HG02973 (cell line): ENCODE results near the gene MYO6.
"Not testable (repeated sequence)": the region's sequence is repeated elsewhere in the genome, so short reads cannot be mapped to it uniquely, and the experiment has no call there.

Experiments used
- ATAC-seq: cut with Tn5 transposase; IDR thresholded peaks from one replicate; pipeline ENCODE4 v1.9.1; 2021; ENCODE audit warnings: moderate library complexity; ENCODE audit not compliant: unreplicated experiment

Gene MYO6

DNA sequence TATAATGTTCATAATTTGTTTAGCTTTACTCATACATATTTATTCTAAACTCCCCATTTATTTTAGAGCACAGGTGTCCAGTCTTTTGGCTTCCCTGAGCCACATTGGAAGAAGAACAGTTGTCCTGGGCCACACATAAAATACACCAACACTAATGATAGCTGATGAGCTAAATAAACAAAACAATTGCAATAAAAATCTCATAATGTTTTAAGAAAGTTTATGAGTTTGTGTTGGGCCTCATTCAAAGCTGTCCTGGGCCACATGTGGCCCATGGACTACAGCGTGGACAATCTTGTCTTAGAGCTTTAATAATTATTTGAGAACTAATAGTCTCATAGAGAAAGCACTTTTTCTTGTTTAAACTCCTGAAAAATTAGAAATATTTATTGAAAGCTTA is 131.3 kb downstream of the MYO6 start:
- ATAC-seq = no peak

GRCh38 chr6:75882734-75883133 is 133.7 kb downstream of the MYO6 start:
- ATAC-seq = no peak

DNA sequence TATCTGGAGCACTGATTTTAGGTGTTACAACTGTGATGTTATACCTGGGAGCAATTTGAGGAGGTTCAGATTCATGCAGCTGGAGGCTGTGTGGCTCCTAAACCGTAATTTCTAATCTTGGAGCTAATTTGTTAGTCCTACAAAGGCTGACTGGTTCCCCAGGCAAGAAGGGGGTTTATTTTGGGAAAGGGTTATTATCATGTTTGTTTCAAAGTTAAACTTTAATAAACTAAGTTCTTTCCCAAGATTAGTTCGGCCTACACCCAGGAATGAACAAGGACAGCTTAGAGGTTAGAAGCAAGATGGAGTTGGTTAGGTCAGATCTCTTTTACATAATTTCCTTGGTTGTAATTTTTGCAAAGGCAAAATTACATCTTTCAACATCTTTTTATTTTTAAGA is 135.8 kb downstream of the MYO6 start:
- no peak for ATAC-seq

GRCh38 chr6:75892384-75892783 is 143.3 kb downstream of the MYO6 start:
- ATAC-seq = no peak

- ATAC-seq = peak; percentile 76
Measured at GRCh38 chr6:75893058-75893775, 144.2 kb downstream of the MYO6 start.

GRCh38 chr6:75893776-75894152 is 144.7 kb downstream of the MYO6 start:
- no peak for ATAC-seq

DNA sequence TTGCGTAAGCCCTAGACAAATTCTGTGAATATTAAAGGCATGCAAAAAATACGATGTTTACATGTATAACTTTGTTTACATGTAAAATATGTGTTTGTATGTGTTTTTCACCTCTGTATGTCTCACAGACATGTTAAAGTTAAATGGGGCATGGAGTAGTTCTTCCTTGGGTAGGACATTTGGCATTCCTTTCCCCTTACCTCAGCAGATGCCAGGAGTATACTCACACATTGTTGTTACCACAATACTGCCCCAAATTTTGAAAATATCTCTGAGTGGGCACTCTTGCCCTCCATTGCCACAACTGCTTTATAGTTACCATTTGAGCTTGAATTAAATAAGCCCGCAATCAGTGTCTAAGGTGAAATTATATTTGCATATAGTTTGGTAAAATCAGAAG is 147.5 kb downstream of the MYO6 start:
- ATAC-seq = no peak

GRCh38 chr6:75900216-75900615 is 151.2 kb downstream of the MYO6 start:
- ATAC-seq = not testable (repeated sequence)

GRCh38 chr6:75905129-75905528 is 156.1 kb downstream of the MYO6 start:
- ATAC-seq = not testable (repeated sequence)

DNA sequence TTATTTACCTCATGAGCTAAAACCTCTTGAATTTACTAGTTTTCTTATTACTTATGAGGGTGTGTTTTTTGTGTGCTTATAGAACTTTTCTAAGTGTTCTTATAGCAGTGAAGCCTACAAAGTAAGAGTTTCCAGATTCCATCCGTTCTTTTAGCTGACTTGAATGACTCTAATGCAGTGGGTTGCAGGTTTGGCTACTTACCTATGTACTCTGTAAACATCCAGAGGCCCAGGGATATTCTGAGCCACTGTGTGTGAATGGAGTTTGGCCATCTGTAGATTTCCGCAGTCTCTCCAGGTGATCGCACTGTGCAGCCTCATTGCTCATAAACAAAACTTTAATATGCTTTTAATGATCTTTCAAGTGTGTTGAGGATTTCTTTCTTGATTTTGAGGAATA is 157.8 kb downstream of the MYO6 start:
- ATAC-seq = no peak

GRCh38 chr6:75907444-75907843 is 158.4 kb downstream of the MYO6 start:
- ATAC-seq = no peak

DNA sequence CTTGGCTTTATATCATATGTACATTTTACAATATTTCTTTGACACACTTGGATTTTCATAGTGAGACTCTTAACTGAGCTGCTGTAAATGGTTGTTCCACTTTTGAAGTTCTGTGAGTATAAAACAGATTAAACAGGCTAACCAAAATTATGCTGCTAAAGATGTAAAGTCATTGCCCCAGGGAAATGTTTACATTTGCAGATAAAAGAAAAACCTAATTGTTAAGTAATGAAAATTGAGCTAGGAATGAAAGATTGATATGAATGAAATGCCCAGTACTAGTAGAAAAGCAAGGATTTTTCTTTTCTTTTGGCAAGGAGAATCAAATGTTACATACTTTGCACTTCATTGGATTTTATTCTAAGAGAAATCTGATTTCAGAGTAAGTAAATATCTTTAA is 164.0 kb downstream of the MYO6 start:
- no peak for ATAC-seq

GRCh38 chr6:75922226-75922625 is 173.2 kb downstream of the MYO6 start:
- ATAC-seq = no peak

DNA sequence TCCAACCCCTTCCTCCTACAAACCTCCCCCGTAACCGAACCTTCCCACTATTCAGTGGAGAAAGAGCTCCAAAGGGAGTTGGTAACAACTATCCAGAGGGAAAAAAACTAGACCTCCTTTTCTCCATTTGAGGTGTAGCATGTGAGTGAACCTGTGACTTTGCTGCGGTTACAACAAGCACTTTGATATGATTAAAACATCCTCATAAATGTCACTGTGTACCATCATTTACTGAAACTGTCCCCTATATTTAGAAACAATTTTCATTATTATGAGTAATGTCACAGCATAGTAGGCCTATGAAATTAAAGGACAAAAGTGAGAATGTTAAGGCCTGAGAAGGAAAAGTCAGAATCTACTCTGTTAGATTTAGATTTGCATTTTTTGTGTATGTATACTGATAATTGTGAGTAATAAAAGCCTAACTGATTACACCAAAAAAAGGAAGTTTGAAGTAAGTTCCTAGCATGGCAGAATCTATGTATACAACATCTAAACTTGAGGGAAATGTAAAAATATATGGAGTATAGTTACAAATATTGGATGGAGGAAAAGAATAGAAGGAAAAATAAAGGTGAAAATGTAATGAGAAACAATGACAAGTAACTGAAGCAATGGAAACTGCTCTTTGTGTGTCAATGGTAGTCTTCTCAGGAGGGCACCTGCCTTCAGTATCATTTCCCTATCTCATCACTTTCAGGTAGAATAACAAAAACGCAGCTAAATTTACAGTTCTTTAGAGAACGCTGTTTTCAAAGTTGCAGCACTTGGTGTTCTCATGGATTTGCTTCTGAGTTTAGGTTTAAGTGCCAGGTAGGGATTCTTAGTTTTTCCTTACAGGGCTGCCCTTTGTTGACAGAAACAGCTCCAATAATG is 177.5 kb downstream of the MYO6 start:
- peak; percentile 75 for ATAC-seq

GRCh38 chr6:75931011-75931680 is 182.1 kb downstream of the MYO6 start:
- no peak for ATAC-seq

DNA sequence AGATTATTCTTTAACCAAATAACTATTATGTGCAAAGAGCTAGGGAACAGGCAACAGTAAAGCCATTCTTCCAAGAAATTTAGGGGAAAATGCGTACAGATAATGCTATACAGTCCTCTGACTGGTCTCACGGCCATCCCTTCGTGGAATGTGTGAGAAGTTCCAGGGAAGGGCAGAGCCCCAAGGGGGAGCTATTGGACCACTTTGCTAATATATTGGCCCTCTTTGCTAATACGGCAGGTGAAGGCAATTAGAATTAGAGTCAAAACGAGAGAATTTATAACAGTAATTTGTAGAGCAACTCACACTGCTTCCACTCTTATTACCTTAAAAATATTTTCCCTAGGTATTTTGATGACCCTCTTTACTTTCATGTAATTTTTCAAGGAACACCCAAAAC is 183.0 kb downstream of the MYO6 start:
- no peak for ATAC-seq

GRCh38 chr6:75933387-75933975 is 184.4 kb downstream of the MYO6 start:
- ATAC-seq = no peak

GRCh38 chr6:75934643-75935472 is 185.8 kb downstream of the MYO6 start:
- ATAC-seq = peak; percentile 49

GRCh38 chr6:75935473-75935793 is 186.4 kb downstream of the MYO6 start:
- no peak for ATAC-seq

- no peak for ATAC-seq
Measured at GRCh38 chr6:75936682-75937081, 187.6 kb downstream of the MYO6 start.

DNA sequence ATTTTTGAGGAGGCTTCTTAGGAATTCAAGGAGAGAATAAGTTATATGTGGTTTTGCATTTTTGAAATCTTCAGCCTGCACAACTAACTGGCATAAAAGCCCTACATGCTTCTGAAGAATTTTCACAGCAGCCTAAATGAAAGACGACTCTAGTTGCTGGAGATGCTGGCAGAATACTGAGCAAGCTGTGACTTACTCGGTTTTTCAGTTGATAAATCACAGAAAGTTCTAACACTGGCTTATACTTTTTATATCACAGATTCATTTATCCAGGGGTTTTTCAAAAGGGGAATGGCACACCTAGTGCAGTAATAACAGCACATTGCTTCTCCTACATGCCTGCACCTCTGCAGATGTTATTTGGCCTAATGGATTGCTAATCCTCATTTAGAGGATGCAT is 188.8 kb downstream of the MYO6 start:
- no peak for ATAC-seq
